ENCODE results near the gene AQP5.
"Not testable (repeated sequence)": the region's sequence is repeated elsewhere in the genome, so short reads cannot be mapped to it uniquely, and the experiment has no call there.

Gene AQP5

GRCh38 chr12:49983892-49984291 lies 22.2 kb downstream of the AQP5 start:
- DNase-seq: no peak

- no peak for DNase-seq
Observed at GRCh38 chr12:49984476-49985359, 23.0 kb downstream of the AQP5 start.

GRCh38 chr12:49985981-49986380 lies 24.3 kb downstream of the AQP5 start:
- DNase-seq: no peak

GRCh38 chr12:49986476-49986875 lies 24.8 kb downstream of the AQP5 start:
- DNase-seq: not testable (repeated sequence)

- peak; percentile 71 for DNase-seq
Observed at GRCh38 chr12:49987625-49988303, 26.1 kb downstream of the AQP5 start.

GRCh38 chr12:49989400-49989799 lies 27.7 kb downstream of the AQP5 start:
- not testable (repeated sequence) for DNase-seq

GRCh38 chr12:49990273-49990672 lies 28.6 kb downstream of the AQP5 start:
- no peak for DNase-seq

GRCh38 chr12:49998453-49998852 lies 36.8 kb downstream of the AQP5 start:
- no peak for DNase-seq

GRCh38 chr12:50003595-50003994 lies 41.9 kb downstream of the AQP5 start:
- no peak for DNase-seq

- DNase-seq: no peak
Observed at GRCh38 chr12:50004696-50005095, 43.0 kb downstream of the AQP5 start.

GRCh38 chr12:50005175-50005574 lies 43.5 kb downstream of the AQP5 start:
- no peak for DNase-seq

GRCh38 chr12:50006280-50006679 lies 44.6 kb downstream of the AQP5 start:
- no peak for DNase-seq

GRCh38 chr12:50006754-50007442 lies 45.2 kb downstream of the AQP5 start:
- peak; percentile 81 for DNase-seq

GRCh38 chr12:50013361-50014147 lies 51.9 kb downstream of the AQP5 start:
- DNase-seq: no peak

GRCh38 chr12:50014342-50014741 lies 52.7 kb downstream of the AQP5 start:
- DNase-seq: no peak

All from NCI-H2171 (cell line).